ENCODE measurements around the gene CPNE5.

GRCh38 chr6:36731622-36732310 lies 107.5 kb downstream of the CPNE5 start:
- TF ChIP-seq POLR2AphosphoS5 (IDR thresholded peaks at IDR 0.05) (no peak), POLR2A (IDR thresholded peaks at IDR 0.05) (no peak)

Measured in sigmoid colon (tissue), 4 donors.